H1 (cell line): ENCODE measurements around the gene APOC3. TPM values are rescaled to one million over a fixed set of nuclear protein-coding genes. Genes with fewer than 3 reads are reported as not detected.

ENCODE experiments used
- CTCF ChIA-PET: fragments of 300-600 bp; sonication (Branson Sonifier 250); formaldehyde crosslinking; loops from one replicate; lab custom pipeline; 2021; ENCODE audit not compliant: partially characterized antibody; lab: Charles Lee
- POLR2A ChIA-PET: fragments of 300-600 bp; sonication (Branson Sonifier 250); formaldehyde crosslinking; loops from one replicate; lab custom pipeline; 2021; ENCODE audit warnings: inconsistent platforms; ENCODE audit not compliant: partially characterized antibody; lab: Charles Lee
- DNase-seq, 2 experiments: peaks; one replicate each; pipeline versions ENCODE4 v3.0.0 to v3.0.0-alpha.2; 2010 to 2022; ENCODE audit warnings: low spot score in 2 of 2, low read depth in 1 of 2, mixed read lengths in 1 of 2
- FAIRE-seq: peaks from 2 replicates; lab custom pipeline; 2011; peaks lifted over from hg19 to GRCh38; lab: Jason Lieb, UNC
- H2AFZ ChIP-seq: 2 replicates; pipeline ENCODE4 v1.8.1; 2012; ENCODE audit warnings: low read length, inconsistent platforms
- H2AK5ac ChIP-seq: 2 replicates; pipeline ENCODE4 v1.6.1; 2013; ENCODE audit warnings: low read depth, low read length
- H2BK120ac ChIP-seq: replicated peaks from 2 replicates; pipeline ENCODE3; 2013; ENCODE audit warnings: low read depth, low read length, inconsistent platforms
- H2BK12ac ChIP-seq: 2 replicates; pipeline ENCODE4 v1.6.1; 2013; ENCODE audit warnings: low read depth, low read length
- H2BK15ac ChIP-seq: 2 replicates; pipeline ENCODE4 v1.6.1; 2013; ENCODE audit warnings: low read length
- H2BK20ac ChIP-seq: 2 replicates; pipeline ENCODE4 v1.6.1; 2013; ENCODE audit warnings: low read length
- H2BK5ac ChIP-seq: 2 replicates; pipeline ENCODE4 v1.6.1; 2013; ENCODE audit warnings: low read depth, low read length
- H3K14ac ChIP-seq: 2 replicates; pipeline ENCODE4 v1.6.1; 2013; ENCODE audit warnings: inconsistent platforms; ENCODE audit not compliant: insufficient read length
- H3K18ac ChIP-seq: 2 replicates; pipeline ENCODE4 v1.6.1; 2013; ENCODE audit warnings: low read length; ENCODE audit errors: extremely low read depth
- H3K23ac ChIP-seq: 2 replicates; pipeline ENCODE4 v1.6.1; 2013; ENCODE audit warnings: inconsistent platforms; ENCODE audit not compliant: insufficient read length
- H3K23me2 ChIP-seq: 2 replicates; pipeline ENCODE4 v1.6.1; 2013; ENCODE audit warnings: low read depth, low read length
- H3K27ac ChIP-seq: 2 replicates; pipeline ENCODE4 v1.6.1; 2011; ENCODE audit warnings: low read depth, low read length, inconsistent platforms
- H3K27me3 ChIP-seq, 4 experiments: replicated peaks in 1 of 4; 1 replicate in 1 of 4; 2 replicates in 3 of 4; pipeline versions ENCODE4 v1.6.1 to v1.8.1; 2011 to 2013; ENCODE audit warnings: low read length in 3 of 4, mild to moderate bottlenecking in 3 of 4, inconsistent platforms in 2 of 4, mixed read lengths in 2 of 4, moderate library complexity in 1 of 4; ENCODE audit not compliant: control insufficient read depth in 3 of 4, insufficient read depth in 3 of 4; ENCODE audit errors: extremely low read depth in 1 of 4
- H3K36me3 ChIP-seq, 4 experiments: 2 replicates each; pipeline versions ENCODE4 v1.6.1 to v1.8.1; 2011 to 2013; ENCODE audit warnings: mild to moderate bottlenecking in 4 of 4, low read length in 3 of 4, moderate library complexity in 2 of 4, control low read depth in 1 of 4, inconsistent platforms in 1 of 4; ENCODE audit not compliant: insufficient read depth in 4 of 4, control insufficient read depth in 2 of 4
- H3K4ac ChIP-seq: replicated peaks from 2 replicates; pipeline ENCODE3; 2013; ENCODE audit warnings: low read length, low read depth, mixed read lengths, inconsistent platforms; ENCODE audit not compliant: insufficient read length
- H3K4me1 ChIP-seq, 4 experiments: replicated peaks in 1 of 4; 1 replicate in 1 of 4; 2 replicates in 3 of 4; pipeline versions ENCODE4 v1.6.1 to v1.8.1; 2011 to 2013; ENCODE audit warnings: low read length in 3 of 4, inconsistent platforms in 2 of 4, mixed read lengths in 1 of 4; ENCODE audit not compliant: insufficient read depth in 4 of 4, control insufficient read depth in 3 of 4
- H3K4me2 ChIP-seq, 2 experiments: 2 replicates each; pipeline versions ENCODE4 v1.6.1 to v1.8.1; 2011 to 2013; ENCODE audit warnings: low read depth in 2 of 2, low read length in 2 of 2, control low read depth in 1 of 2, inconsistent platforms in 1 of 2, mild to moderate bottlenecking in 1 of 2; ENCODE audit not compliant: insufficient read depth in 1 of 2
- H3K4me3 ChIP-seq, 4 experiments: fragments of 200-600, 300-600 bp in 1 of 4; sonication (generic), shearing (Covaris generic), sonication (Bioruptor Twin) in 1 of 4; 2 replicates each; pipeline versions ENCODE4 v1.5.1 to v1.8.1; 2011 to 2016; ENCODE audit warnings: low read length in 4 of 4, low read depth in 3 of 4, control low read depth in 2 of 4, inconsistent platforms in 2 of 4, mild to moderate bottlenecking in 2 of 4, mixed read lengths in 1 of 4, moderate library complexity in 1 of 4; ENCODE audit not compliant: insufficient read depth in 2 of 4; ENCODE audit errors: extremely low read depth in 1 of 4
- H3K56ac ChIP-seq: replicated peaks from 2 replicates; pipeline ENCODE3; 2013; ENCODE audit warnings: low read depth, mild to moderate bottlenecking, mixed read lengths, low read length, inconsistent platforms; ENCODE audit not compliant: insufficient read length
- H3K79me1 ChIP-seq: 2 replicates; pipeline ENCODE4 v1.6.1; 2013; ENCODE audit warnings: low read depth, low read length, control low read depth
- H3K79me2 ChIP-seq, 2 experiments: 2 replicates each; pipeline versions ENCODE4 v1.6.1 to v1.8.1; 2012 to 2013; ENCODE audit warnings: low read length in 2 of 2, mild to moderate bottlenecking in 2 of 2, inconsistent platforms in 1 of 2; ENCODE audit not compliant: insufficient read depth in 2 of 2, control insufficient read depth in 1 of 2
- H3K9ac ChIP-seq, 4 experiments: replicated peaks in 1 of 4; 1 replicate in 1 of 4; 2 replicates in 3 of 4; pipeline versions ENCODE4 v1.6.1 to v1.8.1; 2011 to 2013; ENCODE audit warnings: low read depth in 3 of 4, low read length in 3 of 4, control low read depth in 2 of 4, mild to moderate bottlenecking in 2 of 4, moderate library complexity in 2 of 4, inconsistent platforms in 1 of 4; ENCODE audit errors: extremely low read depth in 1 of 4
- H3K9me3 ChIP-seq, 2 experiments: 2 replicates each; pipeline versions ENCODE4 v1.6.1 to v1.8.1; 2012 to 2013; ENCODE audit warnings: mild to moderate bottlenecking in 2 of 2, moderate library complexity in 2 of 2, control low read depth in 1 of 2, inconsistent platforms in 1 of 2, low read depth in 1 of 2, low read length in 1 of 2, mixed read lengths in 1 of 2; ENCODE audit not compliant: insufficient read depth in 2 of 2
- H4K20me1 ChIP-seq, 2 experiments: replicated peaks in 1 of 2; 2 replicates each; pipeline versions ENCODE3 to v1.8.1; 2011 to 2013; ENCODE audit warnings: inconsistent platforms in 2 of 2, low read length in 2 of 2, mild to moderate bottlenecking in 1 of 2; ENCODE audit not compliant: insufficient read depth in 2 of 2, control insufficient read depth in 1 of 2
- H4K5ac ChIP-seq: 2 replicates; pipeline ENCODE4 v1.6.1; 2013; ENCODE audit warnings: low read length, low read depth, mixed read lengths, inconsistent platforms; ENCODE audit not compliant: insufficient read length
- H4K8ac ChIP-seq: 2 replicates; pipeline ENCODE4 v1.8.0; 2013; ENCODE audit warnings: mild to moderate bottlenecking, moderate library complexity, low read length, inconsistent platforms; ENCODE audit not compliant: insufficient read depth; ENCODE audit errors: extremely low read depth
- H4K91ac ChIP-seq: replicated peaks from 2 replicates; pipeline ENCODE3; 2013; ENCODE audit warnings: low read length, mixed read lengths, inconsistent platforms; ENCODE audit not compliant: insufficient read length
- SP4 ChIP-seq: IDR thresholded peaks from 2 replicates; pipeline ENCODE4 v1.6.1; 2012; ENCODE audit warnings: low read length, inconsistent platforms
- ZNF274 ChIP-seq: IDR thresholded peaks from 2 replicates; pipeline ENCODE4 v1.7.0; 2012; ENCODE audit warnings: low read length, borderline replicate concordance; ENCODE audit errors: extremely low read depth
- WGBS, 2 experiments: shearing (Covaris generic) in 1 of 2; methylation state at CpG; one replicate each; pipeline versions ENCODE4 v1.1.6 to v1.1.7; 2013 to 2015; ENCODE audit warnings: low lambda C conversion rate in 2 of 2, mixed read lengths in 2 of 2, inconsistent platforms in 1 of 2, low coverage in 1 of 2, missing lambda C conversion rate in 1 of 2; ENCODE audit not compliant: insufficient replicate concordance in 2 of 2, insufficient coverage in 1 of 2, insufficient read length in 1 of 2; ENCODE audit errors: extremely low coverage in 1 of 2, missing lambda C conversion rate in 1 of 2; 5-methylcytosine and 5-hydroxymethylcytosine counted together
- polyA plus RNA-seq, 7 experiments: library from polyadenylated mRNA; depleted of rRNA in 3 of 7; stranded (reverse) in 5 of 7; unstranded in 2 of 7; fragments of >200 nt in 5 of 7; fragments of 200-250 nt in 2 of 7; gene quantifications; 1 replicate in 5 of 7; 2 replicates in 1 of 7; 4 replicates in 1 of 7; pipeline versions ENCODE4 v1.2.1 to v1.2.3, GENCODE V29; 2011 to 2013; ENCODE audit warnings: missing spikeins in 2 of 7, mixed read lengths in 2 of 7
- total RNA-seq: library from RNA; stranded (reverse); fragmentation: NEBNext Ultra II Directional; extraction: Animal tissue kit (Norgen Biotek cat#: 25700); gene quantifications from 2 replicates; pipeline ENCODE4 v1.2.1, GENCODE V29; 2021

The APOC3 gene
- total and polyA plus RNA-seq, 2 of the 8 experiments (the other 6 are each of a cell fraction or from before 2014, with no cell fraction given), result not detected

DNA sequence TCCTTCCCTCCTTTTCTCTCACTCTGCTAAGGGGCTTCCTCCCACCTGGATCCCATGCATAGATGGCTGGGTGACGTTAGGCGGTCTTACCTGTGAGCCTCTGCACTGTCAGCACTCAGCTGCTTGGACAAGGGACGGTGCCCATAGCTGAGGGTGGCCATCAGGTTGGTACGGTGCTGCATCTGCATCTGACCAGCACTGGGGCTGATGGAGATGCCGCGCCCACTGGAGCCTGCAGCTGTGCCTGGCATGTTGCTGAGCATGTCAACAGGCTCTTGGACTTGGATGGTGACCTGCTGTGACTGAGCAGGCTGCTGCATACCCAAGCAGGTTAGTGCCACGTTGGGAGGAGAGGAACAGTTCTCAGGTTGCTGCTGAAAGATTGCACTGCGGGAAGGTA is 29.5 kb downstream of the APOC3 start:
- CTCF ChIA-PET, result interaction anchor here (0.7 to 2.3 kb wide), 4 partner anchors 22 to 264 kb away, joined by 3 to 8 read pairs (median 4); partner anchors contain the start of genes APOA1 and APOA5
- no peak for FAIRE-seq
- no peak overlapping the region for H3K4me3 ChIP-seq
- H2BK5ac ChIP-seq, result no peak overlapping the region
- no peak for TF ChIP-seq SP4
- TF ChIP-seq ZNF274, result no peak
- H3K18ac ChIP-seq, result no peak overlapping the region
- no peak overlapping the region for H3K9ac ChIP-seq
- no peak overlapping the region for H2AK5ac ChIP-seq
- DNase-seq, result no peak
- no peak overlapping the region for H2BK20ac ChIP-seq
- no peak overlapping the region for H4K91ac ChIP-seq
- WGBS, 2 experiments, result 91% methylated on average over 8 of the region's 8 CpGs; no CpG with 5 or more reads in 1 of the 2 experiments
- H3K14ac ChIP-seq, result no peak overlapping the region
- no peaks in the 10 kb centered on the region for H3K79me2 ChIP-seq
- H2AFZ ChIP-seq, result no peak overlapping the region
- H3K9me3 ChIP-seq, result no peaks in the 10 kb centered on the region
- H3K56ac ChIP-seq, result no peak overlapping the region
- no peak overlapping the region for H3K4me2 ChIP-seq
- H4K5ac ChIP-seq, result no peak overlapping the region
- H2BK15ac ChIP-seq, result no peak overlapping the region
- H2BK120ac ChIP-seq, result no peak overlapping the region
- no peak overlapping the region for H4K8ac ChIP-seq
- POLR2A ChIA-PET, result no interaction called here
- H3K27ac ChIP-seq, result no peak overlapping the region
- H3K36me3 ChIP-seq, result peaks cover 4 to 42% (median 31%) of the 10 kb centered on the region in 4 experiments; a peak in 7 of 8 replicates
- no peaks in the 10 kb centered on the region for H3K79me1 ChIP-seq
- no peak overlapping the region for H2BK12ac ChIP-seq
- H3K23me2 ChIP-seq, result no peaks in the 10 kb centered on the region
- H3K23ac ChIP-seq, result no peak overlapping the region
- no peaks in the 10 kb centered on the region for H3K4me1 ChIP-seq
- H4K20me1 ChIP-seq, result peaks cover 3 to 5% of the 10 kb centered on the region in 2 experiments
- H3K27me3 ChIP-seq, result no peaks in the 10 kb centered on the region
- H3K4ac ChIP-seq, result no peak overlapping the region
